Measurements from ENCODE around the gene TSPAN15. TPM values are rescaled to one million over a fixed set of nuclear protein-coding genes. Genes with fewer than 3 reads are reported as not detected.
A peak's percentile ranks its signal among the peaks of the same experiment; 100 is the strongest.

Gene TSPAN15
- total RNA-seq, 1 donor from 2014 or later: 46.1 TPM

- Histone ChIP-seq H3K4me3 (no peak overlapping the region), H3K9me3 (no peaks in the 10 kb centered on the region), H3K36me3 (no peaks in the 10 kb centered on the region), H3K4me1 (peaks cover 51% of the 10 kb centered on the region), H3K27ac (peak overlapping the region; percentile 7), H3K27me3 (ENCODE audit: low read depth) (no peaks in the 10 kb centered on the region)
- ATAC-seq: no peak
- peak; percentile 42 for DNase-seq
- intact Hi-C loops (cut with DNase I): no loop called here
- TF ChIP-seq, protein P1, sequence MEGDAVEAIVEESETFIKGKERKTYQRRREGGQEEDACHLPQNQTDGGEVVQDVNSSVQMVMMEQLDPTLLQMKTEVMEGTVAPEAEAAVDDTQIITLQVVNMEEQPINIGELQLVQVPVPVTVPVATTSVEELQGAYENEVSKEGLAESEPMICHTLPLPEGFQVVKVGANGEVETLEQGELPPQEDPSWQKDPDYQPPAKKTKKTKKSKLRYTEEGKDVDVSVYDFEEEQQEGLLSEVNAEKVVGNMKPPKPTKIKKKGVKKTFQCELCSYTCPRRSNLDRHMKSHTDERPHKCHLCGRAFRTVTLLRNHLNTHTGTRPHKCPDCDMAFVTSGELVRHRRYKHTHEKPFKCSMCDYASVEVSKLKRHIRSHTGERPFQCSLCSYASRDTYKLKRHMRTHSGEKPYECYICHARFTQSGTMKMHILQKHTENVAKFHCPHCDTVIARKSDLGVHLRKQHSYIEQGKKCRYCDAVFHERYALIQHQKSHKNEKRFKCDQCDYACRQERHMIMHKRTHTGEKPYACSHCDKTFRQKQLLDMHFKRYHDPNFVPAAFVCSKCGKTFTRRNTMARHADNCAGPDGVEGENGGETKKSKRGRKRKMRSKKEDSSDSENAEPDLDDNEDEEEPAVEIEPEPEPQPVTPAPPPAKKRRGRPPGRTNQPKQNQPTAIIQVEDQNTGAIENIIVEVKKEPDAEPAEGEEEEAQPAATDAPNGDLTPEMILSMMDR (IDR thresholded peaks at IDR 0.05): no peak
These were observed 22.2 kb downstream of the TSPAN15 start for GRCh38 chr10:69473304-69473990.

DNA sequence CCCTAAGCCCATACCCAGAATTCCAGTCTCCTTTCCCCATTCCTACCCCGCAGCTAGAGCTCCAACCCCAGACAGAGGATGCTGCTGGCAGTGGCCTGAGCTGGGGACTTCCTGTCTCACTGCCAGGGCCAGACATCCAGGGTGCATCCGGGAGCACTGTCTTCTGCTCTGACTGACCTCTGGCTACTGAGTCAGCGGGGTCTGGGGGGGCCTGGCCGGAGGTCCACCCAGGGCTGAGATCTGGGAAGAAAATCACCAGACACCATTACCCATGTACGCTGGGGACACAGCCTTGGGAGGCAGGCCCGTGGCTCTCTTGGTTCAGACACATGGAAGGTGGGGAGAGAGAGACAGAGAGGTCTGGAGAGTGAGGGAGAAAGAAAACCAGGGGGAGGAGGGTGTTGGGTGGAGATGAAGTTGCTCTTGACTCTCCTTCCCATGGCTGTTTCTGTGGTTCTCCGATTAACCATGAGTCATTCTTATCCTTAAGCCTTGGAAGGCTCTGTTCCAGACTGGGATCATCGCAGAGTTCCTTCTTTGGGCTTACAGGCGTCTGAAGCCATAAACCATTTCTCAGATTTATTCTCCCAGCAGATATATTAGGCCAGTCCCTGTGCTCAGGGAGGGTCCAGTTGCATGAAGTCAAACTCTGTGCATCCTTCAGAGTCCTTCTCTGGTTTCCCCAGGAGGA is 23.6 kb downstream of the TSPAN15 start:
- no peak overlapping the region for H3K4me3 ChIP-seq
- ATAC-seq (peak in 1 of 2 donors; percentile 47), DNase-seq (no peak)

DNA sequence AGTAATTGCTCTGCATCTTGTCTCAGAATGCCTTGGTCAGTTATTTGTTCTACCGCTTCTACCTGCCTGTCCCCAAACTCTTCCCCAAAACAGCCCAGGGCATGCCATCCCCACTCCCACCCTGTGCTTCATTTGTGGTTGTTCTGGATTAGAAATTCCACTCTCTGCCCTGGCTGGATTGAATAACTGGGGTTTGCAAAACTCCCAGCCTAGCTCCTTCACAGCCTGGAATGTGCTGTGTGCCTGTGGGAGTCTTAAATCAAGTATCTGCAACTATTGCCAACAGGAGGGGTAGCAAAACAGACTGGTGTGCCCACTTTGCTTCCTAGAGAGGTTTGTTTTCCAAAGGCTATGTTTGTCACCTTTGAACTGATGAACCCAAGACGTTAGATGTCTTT is 24.2 kb downstream of the TSPAN15 start:
- Histone ChIP-seq H3K9me3 (no peaks in the 10 kb centered on the region), H3K36me3 (no peaks in the 10 kb centered on the region), H3K4me1 (peaks cover 58% of the 10 kb centered on the region), H3K27ac (peak overlapping the region; percentile 68), H3K27me3 (ENCODE audit: low read depth) (no peaks in the 10 kb centered on the region), H3K4me3 (no peak overlapping the region)
- intact Hi-C loops (cut with DNase I): no loop called here
- TF ChIP-seq, protein P1 (IDR thresholded peaks at IDR 0.05): no peak
- ATAC-seq: no peak
- no peak for DNase-seq

More for the DNA sequence above, 23.6 kb downstream of the TSPAN15 start:
- H3K27me3 ChIP-seq (ENCODE audit: low read depth): no peaks in the 10 kb centered on the region
- peaks cover 56% of the 10 kb centered on the region for H3K4me1 ChIP-seq
- no peaks in the 10 kb centered on the region for H3K36me3 ChIP-seq
- no peaks in the 10 kb centered on the region for H3K9me3 ChIP-seq
- intact Hi-C loops (cut with DNase I): no loop called here
- TF ChIP-seq, protein P1 (IDR thresholded peaks at IDR 0.05): no peak
- peak overlapping the region; percentile 68 for H3K27ac ChIP-seq

DNA sequence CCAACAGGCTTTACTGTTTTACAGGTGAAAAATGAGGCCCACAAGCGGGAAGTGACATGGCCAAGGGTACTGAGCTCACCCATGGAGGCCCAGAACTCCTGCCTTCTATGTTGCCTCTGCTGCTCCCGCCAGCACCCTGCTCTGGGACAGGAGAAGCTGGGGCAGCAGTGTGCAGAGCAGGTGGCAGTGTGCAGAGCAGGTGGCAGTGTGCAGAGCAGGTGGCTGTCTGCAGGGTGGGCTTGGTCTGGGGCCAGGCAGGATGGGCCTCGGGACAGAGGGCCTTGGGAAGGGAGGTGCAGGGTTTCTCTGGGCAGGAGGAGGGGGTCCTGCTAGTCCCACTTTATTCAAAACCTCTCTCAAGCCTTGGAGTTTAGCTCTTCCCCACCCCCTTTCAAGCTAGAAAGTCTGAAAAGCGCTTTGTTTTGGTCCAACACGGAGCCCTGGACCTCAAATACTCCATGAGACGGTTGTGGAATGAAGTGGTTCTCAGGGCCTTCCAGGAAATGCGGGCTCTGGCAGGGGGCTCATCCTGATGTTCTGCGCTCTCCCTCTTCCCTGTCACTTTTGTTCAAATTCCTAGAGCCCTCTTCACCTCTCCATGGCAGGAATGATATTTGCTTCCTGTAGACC is 26.8 kb downstream of the TSPAN15 start:
- peak overlapping the region; percentile 11 for H3K27ac ChIP-seq
- peaks cover 69% of the 10 kb centered on the region for H3K4me1 ChIP-seq
- H3K36me3 ChIP-seq: no peaks in the 10 kb centered on the region
- no peaks in the 10 kb centered on the region for H3K27me3 ChIP-seq (ENCODE audit: low read depth)
- H3K9me3 ChIP-seq: no peaks in the 10 kb centered on the region
- peak; percentile 34 for DNase-seq
- no peak overlapping the region for H3K4me3 ChIP-seq
- intact Hi-C loops (cut with DNase I): no loop called here
- TF ChIP-seq, protein P1 (IDR thresholded peaks at IDR 0.05): no peak
- ATAC-seq: no peak

GRCh38 chr10:69479240-69480067 is 28.2 kb downstream of the TSPAN15 start:
- DNase-seq: no peak
- TF ChIP-seq, protein P1 (IDR thresholded peaks at IDR 0.05): no peak
- H3K4me1 ChIP-seq: peaks cover 56% of the 10 kb centered on the region
- H3K9me3 ChIP-seq: no peaks in the 10 kb centered on the region
- H3K36me3 ChIP-seq: no peaks in the 10 kb centered on the region
- peak overlapping the region; percentile 72 for H3K27ac ChIP-seq
- intact Hi-C loops (cut with DNase I): no loop called here
- H3K4me3 ChIP-seq: no peak overlapping the region
- no peaks in the 10 kb centered on the region for H3K27me3 ChIP-seq (ENCODE audit: low read depth)
- peak; percentile 17 to 47 for ATAC-seq

Measured in lower lobe of right lung (tissue), 2 donors.